Measurements from ENCODE around the gene ZIC4.

- TF ChIP-seq SRF (IDR thresholded peaks at IDR 0.05; ENCODE audit: low read depth, low read length) = no peak
- peak; percentile 19 for TF ChIP-seq CTBP2 (IDR thresholded peaks at IDR 0.05; ENCODE audit: borderline replicate concordance, insufficient read depth, insufficient read length, low read length)
- TF ChIP-seq, protein P1, sequence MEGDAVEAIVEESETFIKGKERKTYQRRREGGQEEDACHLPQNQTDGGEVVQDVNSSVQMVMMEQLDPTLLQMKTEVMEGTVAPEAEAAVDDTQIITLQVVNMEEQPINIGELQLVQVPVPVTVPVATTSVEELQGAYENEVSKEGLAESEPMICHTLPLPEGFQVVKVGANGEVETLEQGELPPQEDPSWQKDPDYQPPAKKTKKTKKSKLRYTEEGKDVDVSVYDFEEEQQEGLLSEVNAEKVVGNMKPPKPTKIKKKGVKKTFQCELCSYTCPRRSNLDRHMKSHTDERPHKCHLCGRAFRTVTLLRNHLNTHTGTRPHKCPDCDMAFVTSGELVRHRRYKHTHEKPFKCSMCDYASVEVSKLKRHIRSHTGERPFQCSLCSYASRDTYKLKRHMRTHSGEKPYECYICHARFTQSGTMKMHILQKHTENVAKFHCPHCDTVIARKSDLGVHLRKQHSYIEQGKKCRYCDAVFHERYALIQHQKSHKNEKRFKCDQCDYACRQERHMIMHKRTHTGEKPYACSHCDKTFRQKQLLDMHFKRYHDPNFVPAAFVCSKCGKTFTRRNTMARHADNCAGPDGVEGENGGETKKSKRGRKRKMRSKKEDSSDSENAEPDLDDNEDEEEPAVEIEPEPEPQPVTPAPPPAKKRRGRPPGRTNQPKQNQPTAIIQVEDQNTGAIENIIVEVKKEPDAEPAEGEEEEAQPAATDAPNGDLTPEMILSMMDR (IDR thresholded peaks at IDR 0.05; ENCODE audit: control extremely low read depth in 1 of 3, insufficient read depth in 1 of 3, low read depth in 1 of 3, low read length in 3 of 3) = no peak
- TF ChIP-seq EZH2 (IDR thresholded peaks at IDR 0.05; ENCODE audit: low read depth, low read length, severe bottlenecking) = peak; percentile 100
- no peak for TF ChIP-seq HDAC2 (IDR thresholded peaks at IDR 0.05; ENCODE audit: borderline replicate concordance in 1 of 2, low read depth in 2 of 2, low read length in 2 of 2)
- TF ChIP-seq TEAD4 (IDR thresholded peaks at IDR 0.05; ENCODE audit: low read depth, low read length) = no peak
- no peak for TF ChIP-seq RAD21 (IDR thresholded peaks at IDR 0.05 in 1 of 2, conservative IDR thresholded peaks at IDR 0.05 in 1 of 2; ENCODE audit: low read depth in 2 of 2, low read length in 2 of 2)
- TF ChIP-seq GABPA (IDR thresholded peaks at IDR 0.05; ENCODE audit: borderline replicate concordance, insufficient read depth, low read length) = no peak
- no peak for TF ChIP-seq POLR2A (IDR thresholded peaks at IDR 0.05; ENCODE audit: control extremely low read depth in 1 of 2, low read depth in 2 of 2, low read length in 2 of 2)
- TF ChIP-seq RXRA (IDR thresholded peaks at IDR 0.05; ENCODE audit: insufficient read depth, low read depth, low read length) = no peak
- TF ChIP-seq KDM1A (IDR thresholded peaks at IDR 0.05; ENCODE audit: borderline replicate concordance, low read length) = no peak
These were observed 4.3 kb upstream of the ZIC4 start for GRCh38 chr3:147410526-147411237.

Data from H1 (cell line).